Activated T-helper 2 cell treated with anti-CD3 and anti-CD28 coated beads, Interferon-gamma antibody, Interleukin-2, Interleukin-4, amounts not matched to agents 10 μg/mL and 5 μg/mL and 100 μg/mL, durations not matched to agents 14 hours and 24 hours and 36 hours (primary cell): ENCODE measurements around the gene MICAL2. TPM values are rescaled to one million over a fixed set of nuclear protein-coding genes. Genes with fewer than 3 reads are reported as not detected.
A peak's percentile ranks its signal among the peaks of the same experiment; 100 is the strongest.

ENCODE experiments used
- DNase-seq: peaks from one replicate; pipeline ENCODE4 v3.0.0; 2021; ENCODE audit warnings: low spot score
- H3K27ac Mint-ChIP-seq: one replicate; pipeline ENCODE4 v1.8.0; 2021; ENCODE audit warnings: mixed read lengths
- H3K27me3 Mint-ChIP-seq: one replicate; pipeline ENCODE4 v1.8.0; 2021; ENCODE audit warnings: low read depth, mixed read lengths
- H3K36me3 Mint-ChIP-seq: one replicate; pipeline ENCODE4 v1.8.0; 2021; ENCODE audit warnings: low read depth, mixed read lengths
- H3K4me1 Mint-ChIP-seq: one replicate; pipeline ENCODE4 v1.8.0; 2021; ENCODE audit warnings: low read depth, mixed read lengths
- H3K4me3 Mint-ChIP-seq: one replicate; pipeline ENCODE4 v1.8.0; 2021; ENCODE audit warnings: low read depth, mild to moderate bottlenecking, moderate library complexity, mixed read lengths
- H3K9me3 Mint-ChIP-seq: one replicate; pipeline ENCODE4 v1.8.0; 2021; ENCODE audit warnings: mixed read lengths
- intact Hi-C: fragments of 100-400 bp; cut with micrococcal nuclease; formaldehyde crosslinking; loops from one replicate; pipeline ENCODE4 v1.15.1; 2023
- total RNA-seq: library from RNA; stranded (reverse); gene quantifications from 2 replicates; pipeline ENCODE4 v1.2.3, GENCODE V29; 2022

MICAL2 gene
- total RNA-seq, 1 donor from 2014 or later: 736 TPM

DNA sequence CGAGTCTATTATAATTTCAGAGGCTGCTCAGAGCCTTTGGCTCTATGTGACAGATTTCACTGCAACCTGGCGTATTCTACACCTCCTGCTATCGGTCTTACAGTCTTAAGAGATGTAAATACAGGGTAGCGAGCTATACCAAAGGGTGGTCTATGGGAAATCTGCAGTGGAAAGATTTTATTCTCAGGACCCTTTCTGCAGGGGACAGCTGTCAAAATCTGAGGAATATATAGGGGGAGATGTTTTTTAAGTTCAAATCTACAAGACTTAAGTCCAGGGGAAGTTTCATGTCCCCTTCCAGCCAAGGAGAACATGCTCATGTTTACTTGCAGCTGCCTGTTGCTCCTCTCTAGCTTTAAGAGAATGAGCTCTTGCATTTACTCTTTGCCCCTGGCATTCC, 62.7 kb downstream of the MICAL2 start:
- Mint-ChIP-seq H3K27me3 (no peaks in the 10 kb centered on the region), H3K4me3 (peak overlapping the region; percentile 51), H3K27ac (peak overlapping the region; percentile 92), H3K4me1 (peaks cover 66% of the 10 kb centered on the region), H3K9me3 (peaks cover 11% of the 10 kb centered on the region), H3K36me3 (peaks cover 80% of the 10 kb centered on the region)
- intact Hi-C loops: no loop called here
- no peak for DNase-seq

DNA sequence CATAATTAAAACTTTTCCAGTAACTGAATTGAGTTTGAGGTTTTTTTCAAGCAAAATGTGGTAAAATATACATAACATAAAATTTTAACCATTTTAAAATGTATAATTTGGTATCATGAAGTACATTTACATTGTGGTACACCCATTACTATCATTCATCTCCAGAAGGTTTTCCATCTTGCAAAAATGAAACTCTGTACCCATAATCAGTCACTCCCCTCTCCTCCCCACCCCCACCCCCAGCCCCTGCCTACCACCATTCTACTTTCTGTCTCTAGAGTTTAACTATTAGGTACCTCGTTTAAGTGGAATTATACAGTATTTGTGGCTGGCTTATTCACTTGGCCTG, 63.7 kb downstream of the MICAL2 start:
- peak overlapping the region; percentile 73 for H3K4me3 Mint-ChIP-seq
- peaks cover 70% of the 10 kb centered on the region for H3K4me1 Mint-ChIP-seq
- peak overlapping the region; percentile 98 for H3K27ac Mint-ChIP-seq
- intact Hi-C loops: loop anchor here (1.0 to 2.0 kb wide), 8 partner anchors 10 to 63 kb away; partner anchors contain the start of gene MICAL2
- H3K27me3 Mint-ChIP-seq: no peaks in the 10 kb centered on the region
- H3K9me3 Mint-ChIP-seq: peaks cover 11% of the 10 kb centered on the region
- peaks cover 83% of the 10 kb centered on the region for H3K36me3 Mint-ChIP-seq
- DNase-seq: no peak

DNA sequence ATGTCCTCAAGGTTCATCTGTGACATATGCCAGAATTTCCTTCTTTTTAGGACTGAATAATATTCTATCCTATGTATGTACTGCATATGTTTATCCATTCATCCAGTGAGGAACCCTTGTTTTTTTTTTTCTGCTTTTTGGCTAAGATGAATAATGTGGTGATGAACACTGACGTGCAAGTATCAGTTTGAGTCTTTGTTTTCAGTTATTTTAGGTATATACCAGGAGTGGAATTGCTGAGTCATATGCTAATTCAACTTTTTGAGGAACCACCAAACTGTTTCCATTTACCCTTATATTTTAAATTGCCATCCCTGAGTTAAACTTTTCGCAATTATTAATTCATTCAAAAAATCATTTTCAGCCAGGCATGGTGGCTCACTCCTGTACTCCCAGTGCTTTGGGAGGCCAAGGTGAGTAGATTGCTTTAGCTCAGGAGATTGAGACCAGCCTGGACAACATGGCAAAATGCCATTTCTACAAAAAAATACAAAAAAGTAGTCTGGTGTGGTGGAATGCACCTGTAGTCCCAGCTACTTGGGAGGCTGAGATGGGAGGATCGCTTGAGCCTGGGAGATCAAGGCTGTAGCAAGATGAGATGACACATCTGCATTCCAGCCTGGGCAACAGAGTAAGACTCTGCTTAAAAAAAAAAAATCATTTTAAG, 64.2 kb downstream of the MICAL2 start:
- intact Hi-C loops: loop anchor here (1.0 to 2.0 kb wide), 8 partner anchors 10 to 64 kb away; partner anchors contain the start of gene MICAL2
- H3K27me3 Mint-ChIP-seq: no peaks in the 10 kb centered on the region
- H3K9me3 Mint-ChIP-seq: peaks cover 11% of the 10 kb centered on the region
- H3K4me3 Mint-ChIP-seq: peak overlapping the region; percentile 73
- peaks cover 84% of the 10 kb centered on the region for H3K36me3 Mint-ChIP-seq
- DNase-seq: no peak
- H3K27ac Mint-ChIP-seq: peak overlapping the region; percentile 98
- peaks cover 73% of the 10 kb centered on the region for H3K4me1 Mint-ChIP-seq

DNA sequence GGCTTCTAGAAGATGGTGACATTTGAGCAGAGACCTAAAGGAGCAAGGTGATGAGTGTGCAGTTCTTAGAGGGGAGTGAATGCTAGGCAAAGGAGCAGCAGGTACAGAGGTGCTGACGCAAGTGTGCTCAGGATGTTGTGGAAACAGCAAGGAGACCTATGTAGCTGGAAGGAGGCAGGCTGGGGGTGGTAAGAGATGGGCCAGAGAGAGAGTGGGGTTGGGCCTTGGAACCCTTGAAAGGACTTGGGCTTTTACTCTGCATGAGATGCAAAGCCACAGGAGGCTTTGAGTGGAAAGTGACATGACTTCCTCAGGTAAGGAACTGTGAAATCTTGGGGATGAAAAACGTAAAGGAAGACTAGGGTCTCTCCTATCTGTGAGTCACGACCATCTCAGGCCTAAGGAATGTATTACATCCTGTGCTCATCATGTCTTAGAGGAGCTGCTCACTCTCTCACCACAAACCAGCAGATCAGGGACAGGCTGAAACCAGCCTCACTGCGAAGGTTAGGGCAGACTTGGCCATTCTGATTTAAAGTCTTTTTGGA, 65.4 kb downstream of the MICAL2 start:
- intact Hi-C loops: loop anchor here (2.0 kb wide), 1 partner anchor 65 kb away; the partner anchor contains the start of gene MICAL2
- peaks cover 11% of the 10 kb centered on the region for H3K9me3 Mint-ChIP-seq
- DNase-seq: no peak
- peaks cover 76% of the 10 kb centered on the region for H3K4me1 Mint-ChIP-seq
- H3K27ac Mint-ChIP-seq: peak overlapping the region; percentile 98
- H3K27me3 Mint-ChIP-seq: no peaks in the 10 kb centered on the region
- H3K4me3 Mint-ChIP-seq: peak overlapping the region; percentile 1
- H3K36me3 Mint-ChIP-seq: peaks cover 81% of the 10 kb centered on the region

DNA sequence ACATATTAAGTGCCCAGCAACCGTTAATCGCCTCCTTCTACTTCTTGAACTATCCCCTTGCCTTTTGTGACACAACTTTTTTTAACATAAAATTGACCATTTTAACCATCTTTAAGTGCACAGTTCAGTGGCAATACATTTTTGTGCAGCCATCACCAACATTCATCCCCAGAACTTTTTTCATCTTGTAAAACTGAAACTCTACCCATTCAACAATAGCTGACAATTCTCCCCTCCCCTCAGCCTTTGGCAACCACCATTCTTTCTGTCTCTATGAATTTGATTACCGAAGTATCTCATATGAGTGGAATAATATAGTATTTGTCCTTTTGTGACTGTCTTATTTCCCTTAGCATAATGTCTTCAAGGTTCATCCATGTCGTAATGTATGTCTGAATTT, 66.0 kb downstream of the MICAL2 start:
- Mint-ChIP-seq H3K36me3 (peaks cover 74% of the 10 kb centered on the region), H3K27ac (peak overlapping the region; percentile 98), H3K27me3 (no peaks in the 10 kb centered on the region), H3K9me3 (peaks cover 9% of the 10 kb centered on the region), H3K4me1 (peaks cover 74% of the 10 kb centered on the region), H3K4me3 (peak overlapping the region; percentile 1)
- intact Hi-C loops: no loop called here
- DNase-seq: no peak

DNA sequence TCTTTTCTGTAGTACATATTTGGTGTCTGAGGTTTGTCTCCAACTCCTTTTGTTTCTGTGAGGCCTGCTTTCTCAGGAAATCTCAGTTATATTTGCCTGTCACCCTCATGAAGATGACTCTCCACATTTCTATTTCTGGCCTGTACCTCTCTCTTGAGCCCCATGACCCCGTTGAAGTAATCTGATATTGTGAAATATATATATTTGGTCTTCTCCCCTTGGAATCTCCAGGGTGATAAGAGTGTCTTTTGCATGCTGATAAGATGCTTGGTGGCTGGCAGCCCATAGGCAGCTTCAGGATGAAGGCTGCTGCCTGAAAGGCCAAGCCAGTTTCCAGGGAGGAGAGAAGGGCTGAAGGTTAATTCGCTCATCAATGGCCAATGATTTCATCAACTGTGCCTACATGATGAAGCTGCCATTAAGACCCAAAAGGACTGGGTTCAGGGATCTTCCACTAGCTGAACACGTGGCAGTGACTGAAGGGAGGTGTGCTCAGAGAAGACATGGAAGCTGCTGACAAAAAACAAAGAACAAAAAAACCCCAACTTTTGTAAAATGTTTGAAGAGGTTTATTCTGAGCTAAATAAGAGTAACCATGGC, 67.4 kb downstream of the MICAL2 start:
- Mint-ChIP-seq H3K4me1 (peaks cover 71% of the 10 kb centered on the region), H3K27me3 (no peaks in the 10 kb centered on the region), H3K36me3 (peaks cover 66% of the 10 kb centered on the region), H3K4me3 (peak overlapping the region; percentile 6), H3K27ac (peak overlapping the region; percentile 98), H3K9me3 (peaks cover 3% of the 10 kb centered on the region)
- no peak for DNase-seq
- intact Hi-C loops: no loop called here

DNA sequence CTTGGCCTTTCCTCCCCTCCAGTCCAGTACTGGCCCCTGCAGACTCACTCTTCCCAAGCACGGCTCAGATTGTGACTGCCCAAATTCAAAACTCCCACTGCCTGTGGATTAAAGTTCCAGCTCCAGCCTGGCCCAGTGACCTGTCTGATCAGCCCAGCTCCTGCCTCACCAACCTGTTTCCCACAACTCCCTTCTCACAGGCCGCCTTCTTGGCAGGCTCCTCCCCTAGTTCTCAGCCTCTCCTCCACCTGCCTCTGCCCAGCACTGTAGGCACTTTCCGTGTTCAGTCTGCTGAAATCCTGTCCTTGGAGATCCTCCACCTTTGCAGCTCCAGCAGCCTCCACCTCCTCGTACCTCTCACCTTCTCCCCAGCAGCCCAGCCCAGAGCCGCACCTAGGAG, 68.6 kb downstream of the MICAL2 start:
- Mint-ChIP-seq H3K27ac (peak overlapping the region; percentile 89), H3K4me1 (peaks cover 70% of the 10 kb centered on the region), H3K9me3 (peaks cover 3% of the 10 kb centered on the region), H3K4me3 (peak overlapping the region; percentile 58), H3K27me3 (no peaks in the 10 kb centered on the region), H3K36me3 (peaks cover 69% of the 10 kb centered on the region)
- intact Hi-C loops: no loop called here
- no peak for DNase-seq

DNA sequence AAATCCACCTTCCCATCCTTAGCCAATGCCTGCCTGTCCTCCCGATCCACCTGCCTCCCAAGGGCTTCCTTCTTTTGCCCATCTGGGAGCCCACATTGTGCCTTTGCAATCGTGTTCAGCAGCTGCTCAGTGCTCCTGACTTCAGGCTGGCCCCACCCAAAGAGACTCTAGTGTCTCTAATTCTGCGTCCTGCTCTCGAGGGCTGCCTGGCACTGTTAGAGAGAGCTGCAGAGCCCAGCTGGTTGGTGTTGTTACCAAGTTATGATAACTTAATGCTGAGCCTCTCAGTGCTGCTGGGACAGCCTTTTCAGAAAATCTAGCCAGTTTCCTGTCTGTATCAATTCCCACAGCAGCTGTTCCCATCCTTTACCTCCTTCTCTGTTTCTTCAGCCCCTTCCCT, 69.1 kb downstream of the MICAL2 start:
- Mint-ChIP-seq H3K36me3 (peaks cover 73% of the 10 kb centered on the region), H3K9me3 (peaks cover 3% of the 10 kb centered on the region), H3K4me1 (peaks cover 68% of the 10 kb centered on the region), H3K27me3 (no peaks in the 10 kb centered on the region), H3K4me3 (peak overlapping the region; percentile 58), H3K27ac (peak overlapping the region; percentile 89)
- intact Hi-C loops: no loop called here
- DNase-seq: no peak

DNA sequence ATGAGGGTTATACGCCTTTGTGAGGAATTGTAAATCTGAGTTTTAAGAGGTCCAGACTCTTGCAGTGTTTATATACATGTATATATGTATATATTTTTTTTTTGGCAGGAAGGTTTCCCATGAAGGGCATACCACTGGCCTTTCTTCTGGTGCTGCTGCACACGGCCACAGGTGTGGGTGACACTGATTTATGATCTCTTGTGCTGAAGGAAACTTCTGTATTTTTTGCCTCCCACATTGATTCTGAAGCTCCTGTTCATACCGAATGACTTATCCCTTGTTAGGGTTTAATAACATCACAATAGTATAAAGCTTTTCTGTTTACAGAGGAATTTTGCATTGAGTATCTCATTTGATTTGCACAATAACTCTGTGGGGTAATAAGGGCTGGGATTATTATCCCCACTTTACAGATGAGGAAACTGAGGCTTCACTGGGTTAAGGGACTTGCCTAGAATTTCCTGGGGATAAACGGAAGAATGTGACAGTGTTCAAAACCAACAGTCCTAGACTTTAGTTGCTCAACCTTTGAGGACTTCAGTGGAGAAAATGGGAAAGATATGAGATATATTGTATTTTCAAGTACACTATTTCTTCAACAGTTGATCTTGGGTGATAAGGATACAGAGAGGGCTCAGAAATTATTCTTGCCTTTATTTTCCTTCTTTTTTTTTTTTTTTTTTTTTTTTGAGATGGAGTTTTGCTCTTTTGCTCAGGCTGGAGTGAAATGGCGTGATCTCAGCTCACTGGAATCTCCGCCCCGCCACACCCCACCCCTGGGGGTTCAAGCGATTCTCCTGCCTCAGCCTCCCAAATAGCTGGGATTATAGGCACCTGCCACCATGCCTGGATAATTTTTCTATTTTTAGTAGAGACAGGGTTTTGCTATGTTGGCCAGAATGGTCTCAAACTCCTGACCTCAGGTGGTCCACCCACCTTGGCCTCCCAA, 70.1 kb downstream of the MICAL2 start:
- Mint-ChIP-seq H3K9me3 (no peaks in the 10 kb centered on the region), H3K27me3 (no peaks in the 10 kb centered on the region), H3K4me1 (peaks cover 70% of the 10 kb centered on the region), H3K4me3 (no peak overlapping the region), H3K27ac (peak overlapping the region; percentile 89), H3K36me3 (peaks cover 73% of the 10 kb centered on the region)
- intact Hi-C loops: no loop called here
- DNase-seq: no peak

DNA sequence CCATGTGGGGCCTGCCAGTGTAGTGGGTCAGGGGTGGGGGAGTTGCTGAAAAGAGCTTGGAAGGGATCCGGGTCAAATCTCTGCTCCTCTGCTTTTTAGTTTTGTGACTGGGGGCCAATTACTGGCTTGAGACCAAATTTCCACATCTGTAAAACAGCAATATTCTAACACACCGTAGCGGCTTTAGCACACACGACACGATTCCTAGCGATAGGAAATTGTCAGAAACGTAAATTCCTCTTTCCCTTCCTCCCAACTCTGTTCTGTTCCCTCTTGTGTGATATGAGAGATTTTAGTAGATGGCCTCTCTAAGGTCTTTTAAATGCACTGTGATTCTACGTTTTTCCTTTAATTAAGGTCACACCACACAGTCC, 71.9 kb downstream of the MICAL2 start:
- Mint-ChIP-seq H3K27me3 (no peaks in the 10 kb centered on the region), H3K4me1 (peaks cover 69% of the 10 kb centered on the region), H3K9me3 (no peaks in the 10 kb centered on the region), H3K27ac (peak overlapping the region; percentile 22), H3K36me3 (peaks cover 70% of the 10 kb centered on the region), H3K4me3 (no peak overlapping the region)
- no peak for DNase-seq
- intact Hi-C loops: no loop called here

DNA sequence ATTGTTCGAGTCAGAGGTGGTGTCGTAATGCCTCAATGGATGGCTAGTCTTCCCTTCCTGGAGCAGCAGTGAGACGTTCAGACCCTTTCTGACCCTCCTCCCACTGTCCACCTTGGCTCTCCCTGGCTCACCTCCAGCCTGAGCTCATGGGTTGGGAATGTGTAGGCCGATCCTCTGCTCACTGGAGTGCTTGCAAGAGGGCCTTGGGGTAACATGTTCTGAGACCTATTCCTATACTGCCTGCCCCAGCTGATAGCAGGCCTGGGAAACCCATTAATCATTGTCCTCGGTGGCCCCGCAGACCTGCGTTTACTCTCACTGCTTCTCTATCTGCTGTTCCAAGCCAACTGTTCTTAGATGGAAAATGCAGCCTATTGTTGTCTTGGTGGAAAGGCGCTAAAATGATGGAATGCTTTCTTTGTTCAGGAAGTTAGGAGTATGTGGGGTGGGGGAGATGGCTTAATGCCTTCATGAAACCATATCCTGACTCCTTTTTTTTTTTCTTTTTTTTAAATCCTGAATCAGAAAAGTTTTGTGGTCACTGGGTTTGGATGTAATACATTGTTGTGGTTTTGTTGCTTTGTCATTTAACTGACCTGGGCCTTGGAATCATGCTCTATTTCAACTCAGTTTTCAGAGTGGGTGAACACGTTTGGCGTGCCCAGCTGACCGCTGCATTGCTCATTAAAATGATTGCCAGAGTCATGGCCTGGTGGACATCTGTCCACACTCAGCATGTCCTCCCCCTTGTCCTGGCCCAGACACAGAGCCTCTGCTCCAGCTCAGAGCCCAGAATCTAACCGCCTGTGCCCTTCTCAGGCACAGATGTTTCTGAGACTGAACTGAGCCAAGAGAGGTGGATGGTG, 72.5 kb downstream of the MICAL2 start:
- Mint-ChIP-seq H3K9me3 (no peaks in the 10 kb centered on the region), H3K27me3 (no peaks in the 10 kb centered on the region)
- intact Hi-C loops: no loop called here

More for the DNA sequence above, 72.5 kb downstream of the MICAL2 start:
- peaks cover 68% of the 10 kb centered on the region for H3K4me1 Mint-ChIP-seq
- H3K4me3 Mint-ChIP-seq: no peak overlapping the region
- H3K36me3 Mint-ChIP-seq: peaks cover 65% of the 10 kb centered on the region
- no peak for DNase-seq
- H3K27ac Mint-ChIP-seq: peak overlapping the region; percentile 22
